Activated CD8-positive, alpha-beta memory T cell treated with anti-CD3 and anti-CD28 coated beads for 36 hours (primary cell): ENCODE results near the gene NAA10. TPM values are rescaled to one million over a fixed set of nuclear protein-coding genes. Genes with fewer than 3 reads are reported as not detected.

ENCODE experiments used
- CTCF ChIA-PET: fragments of 350-600 bp; sonication (Branson Sonifier 250); formaldehyde crosslinking; loops from one replicate; lab custom pipeline; 2021; ENCODE audit warnings: antibody characterized with exemption; lab: Charles Lee
- POLR2A ChIA-PET: fragments of 350-600 bp; sonication (Branson Sonifier 250); formaldehyde crosslinking; loops from one replicate; lab custom pipeline; 2021; ENCODE audit warnings: antibody characterized with exemption; lab: Charles Lee
- total RNA-seq, 2 experiments: library from RNA; stranded (reverse); gene quantifications; one replicate each; pipeline ENCODE4 v1.2.3, GENCODE V29; 2021

Gene NAA10
- total RNA-seq, 2 experiments from 2014 or later, result 166 to 167 TPM

DNA sequence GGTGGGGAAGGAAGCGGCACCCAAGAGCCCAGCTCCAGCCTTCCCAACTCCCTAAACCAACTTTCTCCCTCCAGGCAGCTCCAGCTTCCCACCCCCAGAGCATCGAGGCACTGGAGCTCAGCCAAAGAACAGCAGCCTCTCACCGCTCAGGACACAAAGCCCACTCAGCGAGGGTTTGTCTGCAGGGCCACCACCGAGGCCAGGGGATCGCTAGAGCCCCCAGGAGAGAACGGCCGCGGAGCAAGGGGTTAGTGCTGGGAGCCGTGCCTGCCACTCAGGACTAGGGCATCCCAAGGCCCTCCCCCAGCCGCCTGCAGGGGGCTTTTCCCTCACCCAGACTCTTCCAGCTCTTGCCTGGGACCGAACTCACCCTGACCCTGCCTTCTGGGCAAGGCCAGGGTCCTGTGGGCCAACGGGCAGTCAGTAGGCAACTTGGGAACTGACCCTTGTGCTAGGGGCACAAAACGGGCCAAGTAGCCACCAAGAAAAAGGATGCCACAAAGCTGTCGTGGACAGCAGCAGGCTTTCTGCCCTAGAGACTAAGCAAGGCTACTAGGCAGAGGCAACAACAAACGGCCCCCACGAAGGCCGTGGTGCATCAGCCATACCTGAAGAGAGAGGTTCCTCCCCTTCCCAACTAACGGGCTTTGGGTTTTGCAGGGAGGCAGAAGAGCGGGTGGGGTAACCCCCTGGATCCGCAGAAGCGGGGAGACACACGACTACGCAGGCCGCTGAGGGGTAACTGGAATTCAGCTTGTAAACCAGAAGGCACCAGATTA lies 34.5 kb upstream of the NAA10 start:
- ChIA-PET CTCF (interaction anchor here (0.6 to 1.5 kb wide), 3 partner anchors 16 to 41 kb away, joined by 3 to 6 read pairs (median 3); no protein-coding TSS in a partner anchor), POLR2A (interaction anchor here (1.2 to 1.3 kb wide), 2 partner anchors 42 to 45 kb away, joined by 3 read pairs; no protein-coding TSS in a partner anchor)

DNA sequence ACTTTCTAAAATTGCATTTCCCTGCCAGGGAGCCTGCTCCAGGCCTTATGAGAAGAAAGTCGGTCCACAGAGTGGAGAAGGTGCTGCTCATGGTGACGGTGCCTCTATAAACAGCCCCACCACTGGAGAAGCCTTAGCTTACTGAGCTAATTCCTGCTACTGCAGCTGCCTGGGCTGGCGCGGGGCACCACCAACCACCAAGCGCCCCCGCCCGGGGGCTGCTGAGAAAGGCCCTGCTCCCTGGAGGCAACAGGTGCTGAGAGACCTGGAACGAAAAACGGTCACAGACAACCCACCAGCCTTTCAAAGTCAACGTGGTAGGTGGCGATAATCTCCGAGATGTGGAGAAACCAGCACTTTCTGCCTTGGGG lies 33.9 kb upstream of the NAA10 start:
- CTCF ChIA-PET, result interaction anchor here (0.9 to 1.5 kb wide), 2 partner anchors 16 to 40 kb away, joined by 3 to 6 read pairs; no protein-coding TSS in a partner anchor
- POLR2A ChIA-PET, result interaction anchor here (1.0 to 1.4 kb wide), 3 partner anchors 9 to 44 kb away, joined by 3 to 5 read pairs (median 3); partner anchors contain the start of gene ARHGAP4

DNA sequence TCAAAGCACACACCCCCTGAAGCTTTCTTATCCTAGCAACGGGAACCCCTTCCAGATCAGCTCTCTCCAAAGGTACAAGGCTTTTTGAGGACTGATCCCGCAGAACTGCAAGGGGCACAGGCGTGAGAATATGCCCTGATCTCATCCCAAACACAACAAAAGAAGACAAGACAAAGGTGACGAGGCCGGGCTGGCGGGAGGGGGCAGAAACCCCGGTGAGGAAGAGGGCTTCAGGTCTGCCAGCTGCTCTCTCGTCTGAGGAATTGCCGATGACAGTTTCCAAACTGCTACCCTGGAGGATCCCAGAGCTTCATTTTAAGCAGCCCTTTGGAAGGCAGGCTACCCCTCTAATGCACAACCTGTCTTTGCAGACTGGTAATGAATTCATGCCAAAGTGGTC lies 33.4 kb upstream of the NAA10 start:
- ChIA-PET POLR2A (interaction anchor here (1.0 to 1.4 kb wide), 3 partner anchors 9 to 42 kb away, joined by 3 to 5 read pairs (median 5); partner anchors contain the start of gene ARHGAP4), CTCF (interaction anchor here (1.5 to 2.9 kb wide), 2 partner anchors 15 to 21 kb away, joined by 6 to 14 read pairs; no protein-coding TSS in a partner anchor)

DNA sequence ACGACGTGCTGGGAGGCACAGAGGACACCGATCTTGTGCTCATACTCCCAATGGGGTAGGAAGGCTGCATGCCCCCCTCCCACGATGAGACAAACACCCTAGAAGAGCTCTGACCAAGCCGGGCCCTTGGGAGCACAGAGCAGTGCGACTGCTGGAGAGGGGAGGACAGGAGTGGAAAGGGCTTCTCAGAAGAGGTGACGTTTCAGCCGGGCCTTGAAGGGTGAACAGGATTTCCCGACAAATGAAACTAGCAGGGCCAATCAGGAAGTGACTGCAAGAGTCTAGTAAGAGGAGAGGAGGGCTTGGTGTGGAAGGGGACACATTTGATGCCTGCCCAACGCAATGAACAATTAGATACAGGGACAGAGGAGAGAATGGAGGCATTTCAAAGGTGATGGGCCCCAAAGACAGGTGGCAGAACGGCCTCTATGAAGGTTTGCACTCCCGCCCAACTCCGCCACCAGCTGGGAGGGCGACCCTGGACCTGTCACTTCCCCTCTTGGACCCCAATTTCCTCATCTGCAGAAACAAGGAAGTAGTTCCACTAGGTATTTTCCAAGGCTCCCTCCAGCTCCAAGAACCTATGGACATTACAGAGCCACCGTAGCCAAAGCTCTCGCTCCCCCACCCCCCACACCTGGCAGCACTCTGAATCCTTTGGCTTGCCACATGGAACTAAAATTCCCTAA lies 32.8 kb upstream of the NAA10 start:
- CTCF ChIA-PET, result interaction anchor here (0.6 to 2.9 kb wide), 4 partner anchors 15 to 63 kb away, joined by 3 to 14 read pairs (median 6); no protein-coding TSS in a partner anchor
- POLR2A ChIA-PET, result interaction anchor here (0.6 to 1.4 kb wide), 6 partner anchors 8 to 89 kb away, joined by 3 to 5 read pairs (median 4); partner anchors contain the start of gene ARHGAP4

DNA sequence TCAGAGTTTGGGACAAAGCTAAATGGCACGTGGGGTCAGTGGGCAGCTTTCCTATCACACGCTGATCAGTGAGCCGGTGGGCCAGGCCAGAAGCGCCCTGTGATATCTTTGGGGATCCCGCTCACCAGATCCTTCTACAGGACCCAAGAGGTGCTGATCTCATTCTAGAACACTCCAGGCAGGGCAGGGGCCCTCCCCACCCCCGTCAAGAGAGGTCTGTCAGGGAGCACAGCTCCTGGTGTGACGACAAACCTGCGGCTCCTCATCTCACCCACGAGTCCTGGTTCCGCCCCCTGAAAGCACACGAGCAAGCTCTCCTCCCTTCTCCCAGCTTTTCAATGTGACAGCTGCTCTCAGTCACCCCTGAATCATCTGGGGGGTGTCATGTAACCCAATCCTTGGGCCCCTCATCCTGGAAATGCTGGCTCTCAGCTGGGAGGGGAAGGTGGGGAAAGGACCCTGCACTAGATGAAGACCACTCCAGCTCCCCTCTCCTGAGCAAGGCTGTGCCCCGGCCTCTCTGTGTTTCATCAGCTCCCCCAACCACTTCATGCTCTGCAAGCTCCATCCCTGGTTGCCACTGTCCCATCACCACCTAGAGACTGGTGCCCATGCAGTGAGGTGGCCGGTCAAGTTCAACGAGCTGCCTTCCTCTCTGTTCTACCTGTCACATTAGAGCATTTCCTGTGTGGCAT lies 32.2 kb upstream of the NAA10 start:
- ChIA-PET POLR2A (interaction anchor here (0.7 to 1.3 kb wide), 4 partner anchors 14 to 46 kb away, joined by 4 to 5 read pairs (median 4); no protein-coding TSS in a partner anchor), CTCF (interaction anchor here (0.6 to 2.9 kb wide), 5 partner anchors 15 to 64 kb away, joined by 3 to 14 read pairs (median 7); no protein-coding TSS in a partner anchor)

DNA sequence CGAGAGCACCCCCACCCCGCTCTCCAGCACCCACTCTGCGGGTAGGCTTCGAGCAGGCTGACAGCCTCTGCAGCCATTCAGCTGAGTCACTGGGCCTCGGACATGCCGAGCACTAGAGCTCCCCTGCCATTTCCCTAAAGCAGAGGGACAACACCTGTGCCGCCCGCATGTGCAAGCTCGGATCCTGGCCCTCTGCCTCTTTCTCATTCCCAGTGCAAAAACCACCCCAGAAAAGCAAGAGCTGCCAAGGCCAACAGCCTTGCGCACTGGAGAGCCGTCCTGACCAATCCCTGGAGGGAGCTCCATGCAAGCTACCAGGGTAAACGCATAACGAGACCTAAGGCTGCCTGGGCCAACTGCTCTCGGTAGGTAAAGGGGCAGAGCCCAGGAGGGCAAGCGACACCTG lies 31.4 kb upstream of the NAA10 start:
- ChIA-PET CTCF (interaction anchor here (1.0 to 2.9 kb wide), 4 partner anchors 14 to 47 kb away, joined by 4 to 14 read pairs (median 8); no protein-coding TSS in a partner anchor), POLR2A (interaction anchor here (0.7 to 1.3 kb wide), 3 partner anchors 22 to 41 kb away, joined by 3 to 5 read pairs (median 4); partner anchors contain the start of gene RENBP)

DNA sequence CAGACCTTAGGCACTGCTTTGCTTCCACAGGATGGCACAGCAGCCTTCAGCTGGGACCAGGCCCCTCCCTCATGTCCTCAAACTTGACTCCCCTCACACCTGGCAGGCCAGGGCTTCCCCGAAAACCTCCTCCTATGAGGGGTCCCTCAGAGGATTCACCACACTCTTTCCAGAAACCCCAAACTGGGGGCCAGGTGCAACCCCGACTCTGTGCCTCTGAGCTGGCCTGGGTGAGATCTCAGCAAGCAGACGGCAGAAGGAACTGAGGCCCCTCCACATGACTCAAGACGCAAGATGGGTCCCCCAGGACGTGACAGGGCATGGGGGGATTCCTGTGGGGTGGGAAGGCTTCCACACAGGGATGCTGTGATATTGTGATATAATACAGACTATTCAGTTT lies 30.6 kb upstream of the NAA10 start:
- ChIA-PET POLR2A (no interaction called here), CTCF (interaction anchor here (1.0 to 2.9 kb wide), 3 partner anchors 13 to 41 kb away, joined by 3 to 14 read pairs (median 10); no protein-coding TSS in a partner anchor)

DNA sequence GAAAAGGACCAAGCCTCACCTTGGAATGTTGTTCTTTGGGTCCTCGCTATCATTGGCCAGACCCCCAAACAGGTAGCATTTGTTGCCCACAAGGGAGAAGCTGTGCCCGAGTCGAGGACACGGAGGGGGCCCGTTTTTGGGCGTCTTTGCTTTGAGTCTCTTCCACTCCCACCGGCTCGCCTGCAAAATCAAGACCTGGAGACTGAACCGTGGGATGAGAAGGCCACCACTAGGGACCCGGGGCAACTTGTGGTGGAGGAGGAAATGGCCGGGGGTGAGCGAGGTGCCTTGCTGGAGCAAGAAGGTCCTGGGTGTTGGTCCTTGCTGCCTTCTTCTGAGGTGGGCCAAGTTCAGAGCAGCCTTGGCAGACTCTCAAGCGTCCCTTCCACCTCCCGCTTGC lies 29.3 kb upstream of the NAA10 start:
- POLR2A ChIA-PET, result no interaction called here
- CTCF ChIA-PET, result no interaction called here

DNA sequence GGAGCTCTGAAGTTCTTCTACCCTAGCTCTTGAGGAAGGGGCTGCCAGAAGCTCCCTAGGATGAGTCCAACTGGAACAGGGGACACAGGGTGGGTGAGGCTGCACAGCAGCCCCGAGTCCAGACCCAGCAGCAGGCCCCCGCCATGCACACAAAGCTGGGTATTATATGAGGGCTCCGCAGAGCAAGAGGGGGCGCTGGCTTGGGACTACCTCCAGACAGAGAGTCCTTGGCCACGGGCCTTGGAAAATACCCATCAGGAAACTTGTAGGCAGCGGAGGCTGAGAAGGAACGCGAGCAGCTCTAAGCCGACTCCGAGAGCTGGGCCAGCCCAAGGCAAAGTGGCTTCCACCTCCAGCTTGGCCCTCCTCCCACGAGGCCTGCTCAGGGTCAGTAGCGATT lies 28.7 kb upstream of the NAA10 start:
- ChIA-PET POLR2A (no interaction called here), CTCF (interaction anchor here (2.0 kb wide), 1 partner anchor 16 kb away, joined by 5 read pairs; no protein-coding TSS in a partner anchor)

DNA sequence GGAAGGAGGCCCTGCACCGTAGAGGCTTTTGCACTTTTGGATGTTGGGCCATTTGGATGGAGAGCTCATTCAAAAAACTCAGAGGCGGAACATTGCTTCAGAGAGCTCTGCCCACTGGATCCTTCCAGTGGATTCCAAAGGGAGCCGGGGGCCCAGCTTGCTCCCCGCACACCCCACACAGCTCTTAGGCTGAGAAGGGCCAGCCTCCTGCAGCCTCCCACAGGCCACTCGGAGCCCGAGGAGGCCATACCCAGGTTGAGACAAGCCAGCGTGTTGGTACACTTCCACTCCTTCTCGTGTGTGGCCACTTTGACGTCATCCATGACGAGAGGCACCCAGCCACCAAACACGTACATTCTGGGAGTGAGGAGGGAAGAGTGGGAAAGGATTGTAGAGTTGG lies 26.5 kb upstream of the NAA10 start:
- ChIA-PET POLR2A (interaction anchor here (1.2 kb wide), 1 partner anchor 9 kb away, joined by 3 read pairs; no protein-coding TSS in a partner anchor), CTCF (interaction anchor here (0.6 kb wide), 1 partner anchor 47 kb away, joined by 3 read pairs; no protein-coding TSS in a partner anchor)

DNA sequence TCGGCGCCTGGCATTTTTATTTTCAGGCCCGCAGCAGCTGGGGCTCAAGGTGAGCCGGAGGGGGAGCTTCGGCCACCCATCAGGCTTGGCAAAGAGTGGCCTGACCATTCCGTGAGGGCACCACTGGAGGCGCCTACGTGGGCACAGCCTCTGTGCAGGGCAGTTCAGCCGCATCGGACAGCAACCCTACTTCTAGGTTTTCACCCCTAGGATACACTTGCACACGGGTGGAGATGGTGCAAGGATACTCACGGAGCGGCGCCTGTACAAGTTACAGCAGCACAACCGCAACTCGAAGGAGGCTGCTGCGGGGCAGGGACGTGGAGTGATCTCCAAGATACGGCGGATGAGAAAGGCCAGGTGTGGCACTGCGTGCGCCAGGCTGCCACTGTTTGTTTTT lies 25.9 kb upstream of the NAA10 start:
- POLR2A ChIA-PET, result no interaction called here
- CTCF ChIA-PET, result no interaction called here

DNA sequence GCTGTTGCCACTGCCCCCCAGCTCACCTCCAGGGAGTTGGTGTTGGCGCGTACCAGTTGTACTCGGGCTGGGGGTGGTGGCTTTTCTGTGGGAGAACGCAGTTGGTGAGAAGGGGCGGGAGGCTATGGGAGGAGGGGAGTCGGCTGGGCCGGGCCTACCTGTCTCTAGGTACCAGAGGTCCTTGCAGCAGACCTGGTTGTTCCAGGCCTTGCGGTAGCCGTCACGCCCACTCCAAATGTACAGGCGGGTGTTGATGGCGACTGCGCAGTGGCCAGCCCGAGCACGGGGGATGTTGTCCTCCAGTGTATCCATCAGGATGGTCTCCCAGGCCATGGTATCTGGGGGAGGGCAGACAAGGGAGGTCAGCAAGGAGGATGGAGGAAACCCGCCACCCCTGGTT lies 25.2 kb upstream of the NAA10 start:
- POLR2A ChIA-PET, result interaction anchor here (1.2 kb wide), 1 partner anchor 8 kb away, joined by 3 read pairs; no protein-coding TSS in a partner anchor
- CTCF ChIA-PET, result no interaction called here

DNA sequence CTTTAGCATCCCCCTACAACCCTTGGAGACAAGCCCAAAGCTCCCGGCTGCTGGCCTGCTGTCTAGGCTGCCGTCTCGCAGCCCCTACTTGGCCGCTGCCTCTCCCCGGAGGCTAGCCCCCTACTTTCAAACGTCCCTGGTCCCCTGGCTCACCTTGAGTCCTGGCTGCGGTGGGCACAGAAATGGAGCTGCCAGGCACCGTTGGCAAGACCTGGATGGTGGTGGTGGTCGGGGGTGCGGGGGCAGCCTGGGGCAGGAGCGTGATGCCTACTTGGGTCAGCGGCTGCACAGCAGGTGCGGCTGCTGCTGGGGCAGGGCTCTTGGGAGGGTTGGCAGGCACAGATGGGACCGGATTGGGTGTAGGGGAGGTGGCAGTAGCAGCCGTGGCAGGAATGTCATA lies 24.8 kb upstream of the NAA10 start:
- CTCF ChIA-PET, result no interaction called here
- POLR2A ChIA-PET, result interaction anchor here (1.2 kb wide), 1 partner anchor 9 kb away, joined by 3 read pairs; no protein-coding TSS in a partner anchor

DNA sequence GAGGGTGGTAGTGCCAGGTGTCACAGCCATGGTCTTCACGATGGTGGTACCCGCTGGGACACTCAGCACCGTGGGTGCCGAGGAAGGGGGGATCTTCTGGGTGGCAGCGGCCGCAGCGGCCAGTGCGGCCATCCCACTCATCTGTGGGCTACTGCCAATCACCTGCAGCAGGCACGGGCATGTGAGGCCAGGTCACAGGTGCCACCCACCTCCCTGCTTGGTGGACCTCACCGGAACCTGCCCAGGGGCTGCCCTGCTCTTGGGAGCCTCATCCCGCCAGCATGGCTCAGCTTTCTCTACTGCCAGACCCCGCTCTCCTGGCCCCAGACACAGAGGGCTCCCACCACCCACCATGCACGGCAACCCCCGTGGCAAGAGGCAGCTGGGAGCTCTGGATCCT lies 23.8 kb upstream of the NAA10 start:
- ChIA-PET POLR2A (interaction anchor here (1.2 kb wide), 1 partner anchor 10 kb away, joined by 3 read pairs; no protein-coding TSS in a partner anchor), CTCF (no interaction called here)

DNA sequence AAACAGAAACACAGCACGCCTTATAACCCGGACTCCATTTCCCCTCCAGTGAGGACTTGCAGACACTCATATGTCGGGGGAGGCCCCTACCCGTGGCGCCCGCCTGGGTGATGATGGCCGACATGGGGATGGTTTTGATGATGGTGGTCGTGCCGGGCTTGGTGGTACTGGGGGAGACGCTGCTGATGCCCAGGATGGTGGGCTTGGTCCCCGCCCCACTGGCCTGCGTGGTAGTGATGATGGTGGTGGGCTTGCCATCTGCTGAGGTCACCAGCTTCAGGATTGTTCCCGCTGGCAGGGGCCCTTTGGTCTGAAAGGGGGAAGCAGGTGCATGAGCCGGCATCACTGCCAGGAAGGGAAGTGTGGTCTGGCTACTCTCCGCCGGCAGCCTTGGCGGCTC lies 22.4 kb upstream of the NAA10 start:
- CTCF ChIA-PET, result no interaction called here
- POLR2A ChIA-PET, result no interaction called here

DNA sequence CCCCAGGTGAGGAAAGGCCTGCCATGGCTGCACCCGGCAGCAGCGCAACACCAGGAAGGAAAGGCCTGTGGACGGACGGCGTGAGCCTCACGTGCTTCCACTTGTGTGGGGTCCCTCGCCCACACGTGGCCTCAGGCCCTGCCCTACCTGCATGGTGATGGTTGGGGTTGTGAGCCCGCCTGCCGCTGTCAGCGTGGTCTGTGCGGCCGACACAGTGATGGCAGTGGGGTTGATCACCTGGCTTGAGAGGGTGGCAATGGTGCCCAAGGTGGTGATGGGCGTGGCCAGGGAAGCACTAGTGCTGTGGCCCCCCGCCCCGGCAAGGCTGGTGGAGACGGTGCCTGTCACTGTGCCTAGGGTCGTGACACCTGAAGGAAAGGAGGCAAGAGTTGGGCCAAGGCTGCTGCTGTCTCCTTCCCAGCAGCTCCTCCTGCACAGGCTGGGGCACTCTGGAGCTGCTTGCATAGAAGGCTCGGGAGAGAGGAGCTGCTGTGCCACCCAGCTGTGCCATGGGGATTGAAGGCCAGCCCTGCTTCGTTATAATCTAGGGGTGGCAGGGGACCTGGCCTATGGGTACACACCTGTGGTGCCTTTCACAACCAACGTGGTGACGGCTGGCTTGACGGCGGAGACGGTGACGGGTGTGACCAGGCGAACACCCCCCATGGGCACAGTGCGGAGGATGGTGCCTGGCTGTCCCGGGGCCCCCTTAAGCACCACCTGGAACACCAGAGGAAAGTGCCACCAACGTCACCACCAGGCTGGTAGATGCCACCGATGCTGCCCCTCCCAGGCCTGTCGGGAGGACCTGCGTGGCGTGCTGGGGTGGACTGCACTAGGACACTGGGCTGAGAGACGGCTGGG lies 21.4 kb upstream of the NAA10 start:
- POLR2A ChIA-PET, result no interaction called here

DNA sequence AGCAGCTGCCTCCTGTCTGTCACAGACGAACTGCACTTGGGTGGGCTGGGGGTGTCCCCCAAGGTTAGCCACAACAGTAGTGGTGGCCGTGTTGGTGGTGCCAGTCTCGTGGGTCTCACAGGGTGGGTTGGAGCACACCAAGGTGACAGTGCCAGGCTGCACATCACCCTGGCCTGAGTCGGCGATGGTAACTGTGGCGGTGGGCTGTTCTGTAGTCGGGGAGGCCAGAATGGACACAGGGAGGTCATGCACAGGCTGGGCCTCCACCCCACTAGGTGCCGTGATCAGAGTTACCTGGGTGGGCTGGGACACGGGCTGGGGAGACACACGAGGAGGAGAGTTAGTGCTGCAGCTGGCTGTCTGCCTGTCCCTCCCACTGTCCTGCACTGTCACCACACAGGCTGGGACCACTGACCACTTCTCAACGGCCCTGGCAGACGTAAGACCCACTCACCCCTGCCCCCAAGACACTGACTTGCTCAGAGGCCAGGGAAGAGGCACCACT lies 20.4 kb upstream of the NAA10 start:
- POLR2A ChIA-PET, result no interaction called here

More for the DNA sequence above, 21.4 kb upstream of the NAA10 start:
- CTCF ChIA-PET, result no interaction called here

More for the DNA sequence above, 20.4 kb upstream of the NAA10 start:
- CTCF ChIA-PET, result no interaction called here
